Natural killer cell (primary cell): ENCODE results near the gene NCK2. TPM values are rescaled to one million over a fixed set of nuclear protein-coding genes. Genes with fewer than 3 reads are reported as not detected.

Source experiments
- ATAC-seq, 3 donors: fragments of 150-1000 bp in 2 of 3; fragments of 200-7000 bp in 1 of 3; cut with Tn5 transposase; 1 replicate in 1 of 3; 2 replicates in 2 of 3; pipeline ENCODE4 v1.10.0; 2021; ENCODE audit warnings: mild to moderate bottlenecking in 2 of 3, moderate library complexity in 2 of 3
- DNase-seq, 2 donors: peaks; one replicate each; pipeline versions ENCODE4 v3.0.0 to v3.0.0-alpha.2; 2013 to 2021; ENCODE audit warnings: mixed read lengths in 1 of 2
- H3K27ac ChIP-seq: one replicate; pipeline ENCODE4 v1.5.1; 2013; ENCODE audit warnings: mild to moderate bottlenecking, low read length
- H3K27me3 ChIP-seq: one replicate; pipeline ENCODE4 v1.6.1; 2013; ENCODE audit warnings: low read length; ENCODE audit not compliant: control insufficient read depth, insufficient read depth
- H3K36me3 ChIP-seq: one replicate; pipeline ENCODE4 v1.6.1; 2013; ENCODE audit warnings: low read length; ENCODE audit not compliant: control insufficient read depth, insufficient read depth
- H3K4me1 ChIP-seq: one replicate; pipeline ENCODE4 v1.6.1; 2013; ENCODE audit warnings: low read length; ENCODE audit not compliant: control insufficient read depth, insufficient read depth
- H3K4me3 ChIP-seq: one replicate; pipeline ENCODE4 v1.5.1; 2013; ENCODE audit warnings: low read length
- H3K9me3 ChIP-seq: one replicate; pipeline ENCODE4 v1.6.1; 2013; ENCODE audit warnings: low read length; ENCODE audit not compliant: control insufficient read depth, insufficient read depth
- H3K27ac Mint-ChIP-seq, 2 donors: one replicate each; pipeline ENCODE4 v1.8.0; 2022; ENCODE audit warnings: mild to moderate bottlenecking in 2 of 2, mixed read lengths in 2 of 2, moderate library complexity in 1 of 2
- H3K27me3 Mint-ChIP-seq, 2 donors: one replicate each; pipeline ENCODE4 v1.8.0; 2022; ENCODE audit warnings: low read depth in 2 of 2, mixed read lengths in 2 of 2
- H3K36me3 Mint-ChIP-seq: one replicate; pipeline ENCODE4 v1.8.0; 2022; ENCODE audit warnings: mixed read lengths
- H3K4me1 Mint-ChIP-seq, 2 donors: one replicate each; pipeline ENCODE4 v1.8.0; 2022; ENCODE audit warnings: mixed read lengths in 2 of 2
- H3K4me3 Mint-ChIP-seq: one replicate; pipeline ENCODE4 v1.8.0; 2022; ENCODE audit warnings: mild to moderate bottlenecking, moderate library complexity, mixed read lengths
- H3K9me3 Mint-ChIP-seq, 2 donors: one replicate each; pipeline ENCODE4 v1.8.0; 2022; ENCODE audit warnings: mixed read lengths in 2 of 2
- CTCF ChIP-seq: fragments of 200-600 bp; IDR thresholded peaks from one replicate; pipeline ENCODE4 v1.8.0; 2022; ENCODE audit warnings: antibody characterized with exemption
- WGBS: methylation state at CpG from one replicate; pipeline ENCODE4 v1.1.7; 2013; ENCODE audit warnings: missing lambda C conversion rate; ENCODE audit not compliant: insufficient coverage; 5-methylcytosine and 5-hydroxymethylcytosine counted together
- intact Hi-C: fragments of 100-400 bp; cut with micrococcal nuclease; formaldehyde crosslinking; loops from one replicate; pipeline ENCODE4 v1.14.2; 2022
- total RNA-seq, 4 donors: library from RNA; stranded (reverse); fragments of 120-200 nt in 1 of 4; gene quantifications; one replicate each; pipeline versions ENCODE4 v1.2.3 to v1.2.4, GENCODE V29; 2013 to 2022

NCK2 gene
- total RNA-seq, 3 donors from 2014 or later (not counting 1 experiment from before 2014, with no cell fraction given): 34.1 to 50.8 (median 43.0) TPM

- H3K9me3 ChIP-seq: no peaks in the 10 kb centered on the region
- Mint-ChIP-seq H3K4me3 (no peak overlapping the region), H3K4me1 (peaks cover 65 to 71% of the 10 kb centered on the region in 2 donors), H3K9me3 (no peaks in the 10 kb centered on the region), H3K27ac (peak overlapping the region in 1 of 2 donors; percentile 18), H3K27me3 (no peaks in the 10 kb centered on the region), H3K36me3 (no peaks in the 10 kb centered on the region)
- no peak overlapping the region for H3K27ac ChIP-seq
- H3K27me3 ChIP-seq: no peaks in the 10 kb centered on the region
- TF ChIP-seq CTCF: no peak
- DNase-seq (no peak), ATAC-seq (no peak)
- H3K36me3 ChIP-seq: no peaks in the 10 kb centered on the region
- H3K4me1 ChIP-seq: peaks cover 24% of the 10 kb centered on the region
- intact Hi-C loops: no loop called here
- H3K4me3 ChIP-seq: no peak overlapping the region
- WGBS: 94% methylated on average over 11 of the region's 12 CpGs
Measured at GRCh38 chr2:105843476-105844374, 99.0 kb downstream of the NCK2 start.

- ATAC-seq (no peak), DNase-seq (no peak)
- Mint-ChIP-seq H3K36me3 (no peaks in the 10 kb centered on the region), H3K4me3 (no peak overlapping the region), H3K27me3 (no peaks in the 10 kb centered on the region), H3K9me3 (no peaks in the 10 kb centered on the region), H3K27ac (peak overlapping the region; percentile 24 to 34), H3K4me1 (peaks cover 59 to 67% of the 10 kb centered on the region in 2 donors)
- TF ChIP-seq CTCF: no peak
- no peaks in the 10 kb centered on the region for H3K9me3 ChIP-seq
- no peak overlapping the region for H3K27ac ChIP-seq
- 100% methylated on average over 3 of the region's 3 CpGs for WGBS
- H3K4me1 ChIP-seq: peaks cover 12% of the 10 kb centered on the region
- intact Hi-C loops: no loop called here
- H3K4me3 ChIP-seq: no peak overlapping the region
- H3K36me3 ChIP-seq: no peaks in the 10 kb centered on the region
- H3K27me3 ChIP-seq: no peaks in the 10 kb centered on the region
Measured at GRCh38 chr2:105845976-105846375, 101.3 kb downstream of the NCK2 start.

GRCh38 chr2:105847056-105847455 lies 102.3 kb downstream of the NCK2 start:
- no peaks in the 10 kb centered on the region for H3K27me3 Mint-ChIP-seq
- no peak overlapping the region for H3K4me3 Mint-ChIP-seq
- no peak for TF ChIP-seq CTCF
- DNase-seq (no peak), ATAC-seq (no peak)
- Histone ChIP-seq H3K27me3 (no peaks in the 10 kb centered on the region), H3K36me3 (no peaks in the 10 kb centered on the region), H3K4me1 (peaks cover 7% of the 10 kb centered on the region), H3K9me3 (no peaks in the 10 kb centered on the region), H3K27ac (no peak overlapping the region), H3K4me3 (no peak overlapping the region)
- no peaks in the 10 kb centered on the region for H3K9me3 Mint-ChIP-seq
- intact Hi-C loops: no loop called here
- peaks cover 56 to 65% of the 10 kb centered on the region in 2 donors for H3K4me1 Mint-ChIP-seq
- WGBS: 96% methylated on average over 2 of the region's 2 CpGs
- H3K36me3 Mint-ChIP-seq: no peaks in the 10 kb centered on the region
- peak overlapping the region in 1 of 2 donors; percentile 34 for H3K27ac Mint-ChIP-seq
